Gastrocnemius medialis (tissue), 4 donors: ENCODE results near the gene FCAR.
"Not testable (repeated sequence)": the region's sequence is repeated elsewhere in the genome, so short reads cannot be mapped to it uniquely, and the experiment has no call there.

Source experiments
- CTCF ChIP-seq, 5 experiments: fragments of 450-650 bp in 3 of 5; fragments of 200-600 bp in 2 of 5; sonication (generic) in 2 of 5; IDR thresholded peaks in 4 of 5; conservative IDR thresholded peaks in 1 of 5; 1 replicate in 4 of 5; 2 replicates in 1 of 5; pipeline ENCODE4 v1.5.1; 2016 to 2019; ENCODE audit warnings: antibody characterized with exemption in 5 of 5, mild to moderate bottlenecking in 3 of 5, moderate library complexity in 3 of 5
- POLR2A ChIP-seq, 2 donors: fragments of 450-650 bp; IDR thresholded peaks; one replicate each; pipeline ENCODE4 v1.6.1; 2017; ENCODE audit warnings: antibody characterized with exemption in 2 of 2, mild to moderate bottlenecking in 2 of 2, moderate library complexity in 2 of 2

GRCh38 chr19:54858476-54858875, 15.6 kb upstream of the FCAR start:
- not testable (repeated sequence) for TF ChIP-seq CTCF (IDR thresholded peaks at IDR 0.05 in 4 of 5, conservative IDR thresholded peaks at IDR 0.05 in 1 of 5); POLR2A (IDR thresholded peaks at IDR 0.05)
